ENCODE data around the gene OR51F2. TPM values are rescaled to one million over a fixed set of nuclear protein-coding genes. Genes with fewer than 3 reads are reported as not detected.
"Not testable (repeated sequence)": the region's sequence is repeated elsewhere in the genome, so short reads cannot be mapped to it uniquely, and the experiment has no call there.

OR51F2 gene, protein sequence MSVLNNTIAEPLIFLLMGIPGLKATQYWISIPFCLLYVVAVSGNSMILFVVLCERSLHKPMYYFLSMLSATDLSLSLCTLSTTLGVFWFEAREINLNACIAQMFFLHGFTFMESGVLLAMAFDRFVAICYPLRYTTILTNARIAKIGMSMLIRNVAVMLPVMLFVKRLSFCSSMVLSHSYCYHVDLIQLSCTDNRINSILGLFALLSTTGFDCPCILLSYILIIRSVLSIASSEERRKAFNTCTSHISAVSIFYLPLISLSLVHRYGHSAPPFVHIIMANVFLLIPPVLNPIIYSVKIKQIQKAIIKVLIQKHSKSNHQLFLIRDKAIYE
- total RNA-seq (ENCODE audit: insufficient read depth, low replicate concordance): 1.7 TPM

DNA sequence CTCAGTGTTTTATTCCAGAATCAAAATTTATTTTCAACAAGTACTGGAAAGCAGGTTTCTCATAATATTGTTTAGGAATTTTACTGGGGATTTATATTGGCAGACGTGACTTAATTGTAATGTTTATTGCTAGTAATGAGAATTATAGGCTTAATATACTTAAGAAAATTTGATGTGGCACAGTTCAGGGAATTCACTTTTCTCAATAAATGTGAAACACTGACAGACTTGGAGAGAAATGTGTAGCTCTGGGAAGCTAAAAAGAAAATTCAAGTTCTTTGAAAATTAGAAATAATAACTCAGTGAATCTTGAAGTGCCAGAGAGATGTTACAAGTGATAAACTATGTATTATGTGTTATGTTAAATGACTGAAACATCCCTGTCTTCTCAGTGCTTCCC is at the start of gene OR51F2:
TSS of gene OR51F2 (plus strand) at position 301 of the 400 bp plus-strand sequence. CDS start 101 bp downstream, outside the sequence.
- DNase-seq (ENCODE audit: low spot score): no peak

DNA sequence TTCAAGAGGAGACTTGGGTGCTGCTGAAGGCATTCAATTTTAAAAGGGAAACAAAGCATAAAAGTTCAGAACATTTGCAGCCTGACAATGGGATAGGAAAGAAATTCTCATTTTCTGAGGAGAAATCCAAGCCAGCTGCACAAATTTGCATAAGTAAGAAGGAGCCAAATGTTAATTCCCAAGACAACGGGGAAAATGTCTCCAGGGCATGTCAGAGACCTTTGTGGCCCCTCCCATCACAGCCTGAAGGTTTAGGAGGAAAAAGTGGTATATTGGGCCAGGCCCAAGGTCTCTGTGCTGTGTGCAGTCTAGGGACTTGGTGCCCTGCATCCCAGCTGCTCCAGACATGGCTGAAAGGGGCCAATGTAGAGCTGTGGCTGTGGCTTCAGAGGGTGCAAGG is 38.7 kb upstream of the OR51F2 start:
- no peak for DNase-seq (ENCODE audit: low spot score)

- DNase-seq (ENCODE audit: low spot score): no peak
Observed at GRCh38 chr11:4797206-4797605, 23.9 kb upstream of the OR51F2 start.

DNA sequence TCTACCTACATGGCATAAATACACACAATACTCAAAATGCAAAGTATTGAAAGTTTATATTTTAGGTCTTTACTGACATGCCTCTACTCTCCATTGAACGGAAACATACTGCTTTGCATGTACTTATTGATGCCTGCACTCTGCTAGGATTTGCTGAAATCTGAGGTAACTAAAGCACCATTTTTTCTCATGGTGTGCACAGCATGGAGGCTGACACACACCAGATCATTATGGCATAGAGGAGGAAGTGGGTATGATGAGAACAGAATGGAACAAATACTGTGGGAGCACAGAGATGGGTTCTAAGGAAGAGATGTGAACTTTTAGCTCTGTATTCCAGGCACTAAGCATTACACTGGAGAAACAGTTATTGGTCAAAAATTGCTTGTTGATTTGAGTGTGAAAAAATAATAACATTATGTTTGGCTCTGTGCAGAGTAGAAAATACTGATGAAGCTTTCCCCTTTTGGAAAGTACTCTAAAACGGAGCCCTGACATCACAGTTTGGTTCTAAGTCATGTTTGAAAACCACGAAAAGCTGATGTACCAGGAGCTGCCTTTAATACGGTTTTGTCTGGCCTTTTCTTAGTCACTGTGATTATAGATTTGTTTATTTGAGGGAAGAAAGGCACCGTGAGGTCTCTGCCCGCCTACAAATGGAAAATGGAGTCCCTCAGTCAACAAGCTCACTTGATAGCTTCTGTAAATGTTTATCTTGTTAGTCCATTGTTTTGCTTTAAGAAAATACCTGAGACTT is 22.5 kb upstream of the OR51F2 start:
- no peak for DNase-seq (ENCODE audit: low spot score)

DNA sequence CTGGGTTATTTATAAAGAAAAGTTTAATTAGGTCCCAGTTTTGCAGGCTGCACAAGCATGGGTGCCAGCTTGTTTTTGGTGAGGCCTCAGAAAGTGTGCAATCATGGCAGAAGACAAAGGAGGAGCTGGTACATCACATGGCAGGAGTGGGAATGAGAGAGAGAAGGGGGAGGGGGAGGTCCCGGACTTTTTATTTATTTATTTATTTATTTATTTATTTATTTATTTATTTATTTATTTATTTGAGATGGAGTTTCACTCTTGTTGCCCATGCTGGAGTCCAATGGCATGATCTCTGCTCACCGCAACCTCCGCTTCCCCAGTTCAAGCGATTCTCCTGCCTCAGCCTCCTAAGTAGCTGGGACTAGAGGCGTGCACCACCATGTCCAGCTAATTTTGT is 19.8 kb upstream of the OR51F2 start:
- not testable (repeated sequence) for DNase-seq (ENCODE audit: low spot score)

DNA sequence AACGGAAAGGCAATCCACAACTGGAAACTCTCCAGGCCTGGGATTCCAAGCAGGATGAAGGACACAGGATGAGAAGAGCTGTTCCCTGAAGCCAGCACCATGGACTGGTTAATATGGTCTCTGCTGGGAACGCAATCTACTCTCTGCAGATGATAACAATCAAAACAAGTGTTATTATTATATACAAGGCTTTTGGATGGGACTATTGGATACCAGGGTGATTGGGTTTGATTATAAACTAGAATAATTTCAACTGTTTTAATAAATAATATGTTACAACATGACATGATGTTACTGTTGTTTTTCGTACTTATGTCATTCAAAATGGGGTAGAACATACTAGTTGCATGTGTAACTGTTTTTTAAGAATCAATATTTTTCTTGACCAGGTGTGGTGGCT is 16.8 kb upstream of the OR51F2 start, which contains the start of gene OR52R1:
TSS of gene OR52R1 (minus strand) at position 101 of the 400 bp plus-strand sequence. CDS start at position 101, 0 bp downstream.
- no peak for DNase-seq (ENCODE audit: low spot score)

DNA sequence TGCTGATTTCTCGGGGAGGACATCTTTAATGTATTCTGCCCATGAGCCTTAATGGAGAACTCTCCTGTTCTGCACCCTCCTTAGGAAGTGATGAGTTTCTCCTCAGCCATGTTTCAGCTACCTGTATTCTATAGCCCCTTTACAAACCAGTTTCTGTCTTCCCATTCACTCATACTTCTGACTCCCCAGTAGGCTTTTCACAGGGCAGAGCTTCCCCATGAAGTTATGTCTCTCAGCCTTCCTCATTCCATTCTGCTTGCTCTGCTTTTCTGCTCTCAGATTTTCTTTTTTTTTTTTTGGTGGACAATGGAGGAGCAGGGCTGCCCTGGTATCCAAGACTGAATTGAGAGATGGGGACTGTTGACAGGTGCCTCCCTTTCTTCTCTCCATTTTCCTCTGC is 12.6 kb upstream of the OR51F2 start:
- peak; percentile 38 for DNase-seq (ENCODE audit: low spot score)

DNA sequence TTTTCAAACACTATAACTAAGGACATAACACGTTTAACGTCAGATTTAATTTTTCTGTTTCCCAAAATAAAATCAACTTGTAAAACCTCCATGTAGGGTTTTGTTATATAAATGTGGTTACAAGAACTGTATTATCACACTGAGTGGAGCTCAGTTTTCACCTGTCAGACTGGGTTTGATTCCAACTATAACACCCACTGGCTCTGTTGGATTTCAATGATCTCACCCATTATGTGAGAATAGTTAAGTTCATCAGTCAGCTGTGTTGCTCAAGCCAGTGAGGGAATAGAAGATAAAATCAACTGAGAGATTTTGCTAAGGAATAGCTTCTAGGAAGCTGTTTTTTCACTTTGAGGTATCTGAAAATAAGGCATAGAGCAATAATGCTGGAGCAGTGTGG is 11.9 kb upstream of the OR51F2 start:
- DNase-seq (ENCODE audit: low spot score): no peak

DNA sequence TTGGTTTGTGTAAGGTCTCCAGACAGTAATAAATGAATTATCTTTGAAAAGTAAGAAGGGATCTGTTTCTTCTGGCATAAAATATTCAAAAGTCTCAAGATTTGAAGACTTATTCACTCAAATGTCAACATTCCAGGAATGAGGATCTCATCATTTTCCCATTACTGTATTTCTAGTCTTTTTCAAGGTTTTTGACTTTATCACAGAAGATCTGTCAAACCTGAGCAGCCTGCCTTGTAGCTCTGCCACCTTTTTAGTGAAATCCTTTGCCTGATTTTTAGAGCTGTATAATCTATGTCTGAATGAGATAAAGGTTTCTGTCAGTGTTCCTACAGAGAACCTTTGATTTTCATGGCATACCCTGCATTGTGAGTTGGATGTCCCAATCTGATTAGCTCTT is 4.0 kb downstream of the OR51F2 start:
- DNase-seq (ENCODE audit: low spot score): no peak

DNA sequence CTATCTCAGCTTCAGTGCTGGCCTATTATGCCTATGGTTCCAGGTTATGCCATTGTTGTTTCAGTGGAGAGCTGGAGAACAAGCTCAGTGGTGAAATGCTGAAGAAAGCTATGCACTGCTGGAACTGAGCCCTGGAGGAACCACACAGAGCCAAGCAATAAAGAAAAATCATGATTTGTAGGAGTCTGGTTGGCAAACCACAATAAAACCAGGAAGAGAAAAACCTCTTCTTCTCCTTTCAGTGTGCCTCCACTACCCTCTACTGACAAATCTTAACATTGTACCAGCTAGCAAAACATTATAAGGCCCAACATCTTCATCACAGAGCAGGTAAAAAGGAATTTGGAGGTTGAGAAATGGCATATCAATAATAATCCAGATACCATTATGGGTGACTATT is 5.3 kb downstream of the OR51F2 start:
- DNase-seq (ENCODE audit: low spot score): peak; percentile 89

- DNase-seq (ENCODE audit: low spot score): no peak
Observed at GRCh38 chr11:4830346-4830745, 9.2 kb downstream of the OR51F2 start.

- DNase-seq (ENCODE audit: low spot score): no peak
Observed at GRCh38 chr11:4830909-4831308, 9.8 kb downstream of the OR51F2 start.

- DNase-seq (ENCODE audit: low spot score): no peak
Observed at GRCh38 chr11:4839851-4840549, 18.9 kb downstream of the OR51F2 start.

GRCh38 chr11:4848908-4849532 is 27.9 kb downstream of the OR51F2 start, which contains the start of gene OR51S1:
TSS of gene OR51S1 (minus strand) at chr11:4849208. CDS start at chr11:4849208, 0 bp downstream.
- DNase-seq (ENCODE audit: low spot score): peak; percentile 52

GRCh38 chr11:4851033-4851432 is 29.9 kb downstream of the OR51F2 start:
- DNase-seq (ENCODE audit: low spot score): peak; percentile 81

DNA sequence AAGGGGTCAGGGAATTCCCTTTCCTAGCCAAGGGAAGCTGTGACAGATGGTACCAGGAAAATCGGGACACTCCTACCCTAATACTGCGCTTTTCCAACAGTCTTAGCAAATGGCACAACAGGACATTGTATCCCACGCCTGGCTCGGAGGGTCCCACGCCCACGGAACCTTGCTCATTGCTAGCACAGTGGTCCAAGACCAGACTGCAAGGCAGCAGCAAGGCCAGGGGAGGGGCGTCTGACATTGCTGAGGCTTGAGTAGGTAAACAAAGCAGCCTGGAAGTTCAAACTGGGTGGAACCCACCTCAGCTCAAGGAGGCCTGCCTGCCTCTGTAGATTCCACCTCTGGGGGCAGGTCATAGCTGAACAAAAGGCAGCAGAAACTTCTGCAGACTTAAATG is 33.2 kb downstream of the OR51F2 start:
- DNase-seq (ENCODE audit: low spot score): not testable (repeated sequence)

GRCh38 chr11:4862447-4863236 is 41.5 kb downstream of the OR51F2 start:
- DNase-seq (ENCODE audit: low spot score): peak; percentile 34

DNA sequence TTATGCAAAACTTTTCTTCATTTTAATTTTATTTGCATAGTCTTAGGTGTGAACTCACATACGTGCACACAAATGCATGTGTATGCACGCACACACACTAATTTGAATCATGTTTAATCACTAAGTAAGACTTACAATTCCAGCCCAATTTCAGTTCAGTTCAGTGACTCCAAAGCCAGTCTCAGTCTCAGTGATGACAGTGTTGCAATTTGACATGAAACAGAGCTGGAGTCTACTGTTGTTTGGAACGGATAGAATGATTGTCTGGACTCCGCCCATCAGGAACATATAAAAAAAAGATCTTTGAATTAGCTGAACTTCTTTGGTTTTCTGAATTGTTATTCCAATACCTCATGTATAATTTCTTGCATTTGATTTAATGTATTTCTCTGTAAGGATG is 42.8 kb downstream of the OR51F2 start:
- DNase-seq (ENCODE audit: low spot score): peak; percentile 85

GRCh38 chr11:4865855-4866254 is 44.7 kb downstream of the OR51F2 start:
- no peak for DNase-seq (ENCODE audit: low spot score)

All from umbilical cord (tissue), 2 donors.